K562 (cell line): ENCODE results near the gene USP14. TPM values are rescaled to one million over a fixed set of nuclear protein-coding genes. Genes with fewer than 3 reads are reported as not detected.

Source experiments
- ATAC-seq: fragments of 200-7000 bp; cut with Tn5 transposase; 3 replicates; pipeline ENCODE4 v1.9.1; 2020; ENCODE audit warnings: moderate library complexity
- BruUV-seq: library from RNA; stranded (reverse); fragments of 400-500 nt; replicated peaks from 2 replicates; lab custom pipeline; 2021; lab: Mats Ljungman, UMichigan
- CTCF ChIA-PET: fragments of 300-600 bp; formaldehyde crosslinking; extraction: SDS; loops from one replicate; lab custom pipeline; 2021; ENCODE audit warnings: low intra/inter-chr PET ratio; lab: Yijun Ruan, JAX
- POLR2A ChIA-PET: fragments of 300-600, 350-650 bp; sonication (Branson Sonifier 250); formaldehyde crosslinking; extraction: SDS; loops from one replicate; lab custom pipeline; 2021; ENCODE audit warnings: antibody characterized with exemption, inconsistent platforms; lab: Yijun Ruan, JAX
- DNase-seq, 4 experiments: peaks; one replicate each; pipeline versions ENCODE4 v3.0.0 to v3.0.0-alpha.2; 2011 to 2018; ENCODE audit warnings: low spot score in 3 of 4, mixed read lengths in 3 of 4; ENCODE audit errors: extremely low read depth in 1 of 4
- FAIRE-seq: peaks from 2 replicates; lab custom pipeline; 2011; peaks lifted over from hg19 to GRCh38; lab: Jason Lieb, UNC
- H2AFZ ChIP-seq: 2 replicates; pipeline ENCODE4 v1.6.0; 2011; ENCODE audit warnings: low read depth, low read length, control low read depth, inconsistent platforms
- H3K27ac ChIP-seq: fragments of 200-600 bp; 3 replicates; pipeline ENCODE4 v1.8.0; 2011; ENCODE audit warnings: low read depth, mild to moderate bottlenecking, control low read depth, inconsistent platforms, low read length, moderate library complexity, mixed read lengths; ENCODE audit errors: extremely low read depth
- H3K27me3 ChIP-seq, 2 experiments: fragments of 300-600 bp in 1 of 2; 2 replicates in 1 of 2; 3 replicates in 1 of 2; pipeline versions ENCODE4 v1.6.0 to v1.8.0; 2011; ENCODE audit warnings: inconsistent platforms in 2 of 2, low read length in 2 of 2, mild to moderate bottlenecking in 1 of 2, mixed read lengths in 1 of 2, moderate library complexity in 1 of 2; ENCODE audit not compliant: control insufficient read depth in 2 of 2, insufficient read depth in 2 of 2
- H3K36me3 ChIP-seq: fragments of 300-600 bp; 3 replicates; pipeline ENCODE4 v1.8.0; 2011; ENCODE audit warnings: mild to moderate bottlenecking, low read length, inconsistent platforms; ENCODE audit not compliant: control insufficient read depth, insufficient read depth
- H3K4me1 ChIP-seq, 2 experiments: fragments of 200-600 bp in 1 of 2; replicated peaks in 1 of 2; 2 replicates in 1 of 2; 3 replicates in 1 of 2; pipeline versions ENCODE4 v1.5.1 to v1.8.0; 2011; ENCODE audit warnings: inconsistent platforms in 2 of 2, low read length in 2 of 2, mild to moderate bottlenecking in 1 of 2, mixed read lengths in 1 of 2, moderate library complexity in 1 of 2; ENCODE audit not compliant: control insufficient read depth in 2 of 2, insufficient read depth in 2 of 2
- H3K4me2 ChIP-seq: 2 replicates; pipeline ENCODE4 v1.6.1; 2011; ENCODE audit warnings: low read length, control low read depth, inconsistent platforms, mixed read lengths; ENCODE audit not compliant: insufficient read depth
- H3K4me3 ChIP-seq: fragments of 200-600 bp; sonication (generic), shearing (Covaris generic); 2 replicates; pipeline ENCODE4 v1.5.1; 2016; ENCODE audit warnings: control low read depth, inconsistent platforms
- H3K79me2 ChIP-seq: fragments of 200-600 bp; 3 replicates; pipeline ENCODE4 v1.8.0; 2011; ENCODE audit warnings: low read length, inconsistent platforms; ENCODE audit not compliant: control insufficient read depth, insufficient read depth
- H3K9ac ChIP-seq, 2 experiments: 2 replicates each; pipeline versions ENCODE4 v1.6.0 to v1.6.1; 2011; ENCODE audit warnings: low read depth in 2 of 2, low read length in 2 of 2, control low read depth in 1 of 2, inconsistent platforms in 1 of 2, mild to moderate bottlenecking in 1 of 2, mixed read lengths in 1 of 2; ENCODE audit not compliant: insufficient read depth in 1 of 2
- H3K9me1 ChIP-seq: one replicate; pipeline ENCODE4 v1.6.0; 2011; ENCODE audit warnings: inconsistent platforms, mild to moderate bottlenecking, low read length, moderate library complexity; ENCODE audit not compliant: control insufficient read depth, insufficient read depth
- H3K9me3 ChIP-seq: replicated peaks from 2 replicates; pipeline ENCODE4 v1.5.1; 2011; ENCODE audit warnings: low read depth, low read length, inconsistent platforms; ENCODE audit not compliant: control insufficient read depth, insufficient read depth
- H4K20me1 ChIP-seq: replicated peaks from 2 replicates; pipeline ENCODE4 v1.6.1; 2011; ENCODE audit warnings: low read length, inconsistent platforms, mixed read lengths; ENCODE audit not compliant: control insufficient read depth, insufficient read depth
- ATF3 ChIP-seq, 2 experiments: fragments of 450-650 bp in 1 of 2; sonication (generic) in 1 of 2; formaldehyde crosslinking in 1 of 2; IDR thresholded peaks in 1 of 2; conservative IDR thresholded peaks in 1 of 2; 2 replicates each; pipeline versions ENCODE4 v1.6.1 to v1.8.1; 2016 to 2023; ENCODE audit warnings: mild to moderate bottlenecking in 2 of 2, moderate library complexity in 2 of 2, inconsistent platforms in 1 of 2, missing genetic modification reagents in 1 of 2
- CEBPB ChIP-seq: fragments of 450-650 bp; IDR thresholded peaks from 2 replicates; pipeline ENCODE4 v1.6.1; 2016; ENCODE audit warnings: missing genetic modification characterization, missing compliant biosample characterization
- CEBPG ChIP-seq, 3 experiments: fragments of 200-800 bp in 1 of 3; sonication (Bioruptor generic) in 1 of 3; sonication (generic) in 1 of 3; formaldehyde crosslinking in 1 of 3; IDR thresholded peaks in 2 of 3; conservative IDR thresholded peaks in 1 of 3; 2 replicates each; pipeline versions ENCODE4 v1.6.1 to v1.8.0; 2016 to 2022; ENCODE audit warnings: missing compliant biosample characterization in 2 of 3, missing genetic modification characterization in 2 of 3, mild to moderate bottlenecking in 1 of 3, missing genetic modification reagents in 1 of 3
- DEAF1 ChIP-seq: fragments of 450-650 bp; formaldehyde crosslinking; IDR thresholded peaks from 2 replicates; pipeline ENCODE4 v1.4.0; 2020; ENCODE audit warnings: mild to moderate bottlenecking, moderate library complexity
- ESRRA ChIP-seq: fragments of 450-650 bp; IDR thresholded peaks from 2 replicates; pipeline ENCODE4 v1.6.1; 2014; ENCODE audit warnings: low read depth, mild to moderate bottlenecking, moderate library complexity, borderline replicate concordance
- FOS ChIP-seq: IDR thresholded peaks from 3 replicates; pipeline ENCODE4 v1.6.1; 2011; ENCODE audit not compliant: insufficient read length; ENCODE audit errors: extremely low read depth
- FOXJ2 ChIP-seq: fragments of 200-800 bp; sonication (Bioruptor generic); IDR thresholded peaks from 2 replicates; pipeline ENCODE4 v1.6.1; 2016; ENCODE audit warnings: missing genetic modification characterization, missing compliant biosample characterization
- FOXK2 ChIP-seq, 2 experiments: fragments of 450-650 bp; IDR thresholded peaks in 1 of 2; conservative IDR thresholded peaks in 1 of 2; 2 replicates each; pipeline ENCODE4 v1.6.1; 2016; ENCODE audit warnings: low read depth in 2 of 2, mild to moderate bottlenecking in 1 of 2
- L3MBTL2 ChIP-seq: fragments of 450-650 bp; IDR thresholded peaks from 2 replicates; pipeline ENCODE4 v1.6.1; 2016; ENCODE audit warnings: mild to moderate bottlenecking, moderate library complexity
- SOX6 ChIP-seq: fragments of 450-650 bp; IDR thresholded peaks from 2 replicates; pipeline ENCODE4 v1.6.1; 2014; ENCODE audit warnings: mild to moderate bottlenecking
- YBX1 ChIP-seq: fragments of 450-650 bp; IDR thresholded peaks from 2 replicates; pipeline ENCODE4 v1.7.1; 2016; ENCODE audit warnings: mild to moderate bottlenecking
- WGBS: fragments of 100-300 bp; shearing (Covaris generic); methylation state at CpG from one replicate; pipeline ENCODE4 v1.1.6; 2016; ENCODE audit warnings: low coverage, mixed read lengths; ENCODE audit not compliant: insufficient coverage; ENCODE audit errors: missing lambda C conversion rate; 5-methylcytosine and 5-hydroxymethylcytosine counted together
- in situ Hi-C: fragments of 300-500 bp; cut with MboI; formaldehyde crosslinking; loops from 4 replicates; pipeline ENCODE4 v1.15.0; 2018; ENCODE audit warnings: inconsistent platforms, mixed read lengths
- intact Hi-C: fragments of 100-400 bp; cut with micrococcal nuclease; formaldehyde crosslinking; loops from 2 replicates; pipeline ENCODE4 v1.14.2; 2022
- polyA plus RNA-seq, 8 experiments: library from polyadenylated mRNA; depleted of rRNA in 4 of 8; stranded (reverse) in 5 of 8; unstranded in 3 of 8; fragments of >200 nt; fragmentation: Nextera tagmentation in 2 of 8; fragmentation: Illumina TruSeq in 1 of 8; extraction: Ambion mirVana in 2 of 8; extraction: Trizol in 1 of 8; gene quantifications; 2 replicates each; pipeline versions ENCODE4 v1.2.1 to v1.2.3, GENCODE V29; 2011 to 2014; ENCODE audit warnings: inconsistent platforms in 1 of 8, missing spikeins in 1 of 8
- total RNA-seq, 7 experiments: library from RNA; depleted of rRNA in 6 of 7; stranded (reverse); fragments of >200 nt in 6 of 7; fragmentation: Illumina TruSeq in 2 of 7; extraction: Trizol in 2 of 7; gene quantifications; 2 replicates each; pipeline versions ENCODE4 v1.2.1 to v1.2.3, GENCODE V29; 2011 to 2021; ENCODE audit warnings: low replicate concordance in 1 of 7

The USP14 gene
- total and polyA plus RNA-seq, 9 of the 15 experiments (the other 6 are each of a cell fraction or from before 2014, with no cell fraction given): 18.7 to 129 (median 40.3) TPM

- Histone ChIP-seq H3K9me1 (no peaks in the 10 kb centered on the region), H3K9ac (no peak overlapping the region), H4K20me1 (no peaks in the 10 kb centered on the region), H3K27me3 (no peaks in the 10 kb centered on the region), H2AFZ (no peak overlapping the region), H3K4me2 (no peak overlapping the region), H3K27ac (no peak overlapping the region), H3K79me2 (no peaks in the 10 kb centered on the region), H3K4me1 (no peaks in the 10 kb centered on the region), H3K36me3 (peaks cover 67% of the 10 kb centered on the region), H3K9me3 (no peaks in the 10 kb centered on the region), H3K4me3 (no peak overlapping the region)
- no TSS peak for BruUV-seq
- ChIA-PET POLR2A (interaction anchor here (0.6 to 1.2 kb wide), 3 partner anchors 11 to 68 kb away, joined by 3 to 4 read pairs (median 3); no protein-coding TSS in a partner anchor), CTCF (no interaction called here)
- ATAC-seq (no peak), FAIRE-seq (no peak), DNase-seq (no peak)
- intact Hi-C loops (no loop called here), in situ Hi-C loops (no loop called here)
- TF ChIP-seq CEBPG (CRISPR knock-in tag; IDR thresholded peaks at IDR 0.05): 0 out of 2 replicates have a peak, but pooled peaks have one; percentile 18
- TF ChIP-seq CEBPG (tag; conservative IDR thresholded peaks at IDR 0.05 in 1 of 2, IDR thresholded peaks at IDR 0.05 in 1 of 2): peak; percentile 83 to 86
- 0 out of 2 replicates have a peak, but pooled peaks have one; percentile 37 for TF ChIP-seq FOXJ2 (tag)
- no peak for TF ChIP-seq DEAF1 (CRISPR knock-in tag)
- TF ChIP-seq ATF3 (IDR thresholded peaks at IDR 0.05): peak; percentile 73
- TF ChIP-seq ATF3 (CRISPR knock-in tag; conservative IDR thresholded peaks at IDR 0.05): no peak
- no peak for TF ChIP-seq FOXK2 (conservative IDR thresholded peaks at IDR 0.05 in 1 of 2, IDR thresholded peaks at IDR 0.05 in 1 of 2; ENCODE audit: low read depth in 2 of 2)
- TF ChIP-seq ESRRA: peak; percentile 95
- TF ChIP-seq YBX1: no peak
- peak; percentile 25; the same call in 1 of the 2 replicates for TF ChIP-seq SOX6
- TF ChIP-seq FOS: no peak
- peak; percentile 69 for TF ChIP-seq CEBPB (tag)
- TF ChIP-seq L3MBTL2: no peak
- WGBS: 84% methylated on average over 6 of the region's 6 CpGs
Measured at GRCh38 chr18:227374-227773, 69.0 kb downstream of the USP14 start.
